Adrenal gland (tissue), 5 donors: ENCODE data around the gene ATP4A.

ENCODE experiments used
- CTCF ChIP-seq, 6 experiments: fragments of 450-650 bp in 4 of 6; fragments of 200-600 bp in 2 of 6; sonication (generic) in 1 of 6; IDR thresholded peaks; 1 replicate in 5 of 6; 2 replicates in 1 of 6; pipeline versions ENCODE4 v1.5.1 to v1.8.0; 2016 to 2021; ENCODE audit warnings: antibody characterized with exemption in 6 of 6, mild to moderate bottlenecking in 2 of 6, moderate library complexity in 1 of 6
- POLR2A ChIP-seq, 2 donors: fragments of 450-650 bp; IDR thresholded peaks; one replicate each; pipeline ENCODE4 v1.6.1; 2017; ENCODE audit warnings: antibody characterized with exemption in 2 of 2, mild to moderate bottlenecking in 2 of 2, moderate library complexity in 1 of 2
- donor health status: DM: no; HTN: no; CAD: no.

- no peak for TF ChIP-seq POLR2A (IDR thresholded peaks at IDR 0.05)
- no peak for TF ChIP-seq CTCF (IDR thresholded peaks at IDR 0.05)
These were observed 14.5 kb upstream of the ATP4A start for GRCh38 chr19:35577918-35578317.
